Right lobe of liver (tissue), 4 donors: ENCODE data around the gene SLC5A6.

ENCODE experiments used
- POLR2A ChIP-seq: fragments of 450-650 bp; IDR thresholded peaks from one replicate; pipeline ENCODE4 v1.6.1; 2017; ENCODE audit warnings: antibody characterized with exemption, mild to moderate bottlenecking
- TF ChIP-seq, protein P1 (sequence below), 4 donors: fragments of 200-600 bp in 3 of 4; fragments of 450-650 bp in 1 of 4; IDR thresholded peaks; one replicate each; pipeline versions ENCODE4 v1.5.1 to v1.8.0; 2016 to 2022; ENCODE audit warnings: antibody characterized with exemption in 4 of 4, mild to moderate bottlenecking in 2 of 4
- donor health status: DM: no; HTN: no; CAD: no.
- donor health status: DM: no; HTN: no; CAD: no.
- donor health status: DM: no; HTN: yes; CAD: no.

DNA sequence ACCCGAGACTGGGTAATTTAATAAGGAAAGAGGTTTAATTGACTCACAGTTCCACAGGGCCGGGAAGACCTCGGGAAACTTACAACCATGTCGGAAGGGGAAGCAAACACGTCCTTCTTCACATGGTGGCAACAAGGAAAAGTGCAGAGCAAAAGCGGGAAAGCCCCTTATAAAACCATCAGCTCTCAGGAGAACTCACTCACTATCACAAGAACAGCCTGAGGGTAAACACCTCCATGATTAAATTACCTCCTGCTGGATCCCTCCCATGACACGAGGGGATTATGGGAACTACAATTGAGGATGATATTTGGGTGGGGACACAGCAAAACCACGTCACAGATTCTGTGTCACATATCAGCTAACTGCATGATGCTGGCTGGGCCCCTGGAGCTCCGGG lies 51.9 kb downstream of the SLC5A6 start:
- TF ChIP-seq, protein P1, sequence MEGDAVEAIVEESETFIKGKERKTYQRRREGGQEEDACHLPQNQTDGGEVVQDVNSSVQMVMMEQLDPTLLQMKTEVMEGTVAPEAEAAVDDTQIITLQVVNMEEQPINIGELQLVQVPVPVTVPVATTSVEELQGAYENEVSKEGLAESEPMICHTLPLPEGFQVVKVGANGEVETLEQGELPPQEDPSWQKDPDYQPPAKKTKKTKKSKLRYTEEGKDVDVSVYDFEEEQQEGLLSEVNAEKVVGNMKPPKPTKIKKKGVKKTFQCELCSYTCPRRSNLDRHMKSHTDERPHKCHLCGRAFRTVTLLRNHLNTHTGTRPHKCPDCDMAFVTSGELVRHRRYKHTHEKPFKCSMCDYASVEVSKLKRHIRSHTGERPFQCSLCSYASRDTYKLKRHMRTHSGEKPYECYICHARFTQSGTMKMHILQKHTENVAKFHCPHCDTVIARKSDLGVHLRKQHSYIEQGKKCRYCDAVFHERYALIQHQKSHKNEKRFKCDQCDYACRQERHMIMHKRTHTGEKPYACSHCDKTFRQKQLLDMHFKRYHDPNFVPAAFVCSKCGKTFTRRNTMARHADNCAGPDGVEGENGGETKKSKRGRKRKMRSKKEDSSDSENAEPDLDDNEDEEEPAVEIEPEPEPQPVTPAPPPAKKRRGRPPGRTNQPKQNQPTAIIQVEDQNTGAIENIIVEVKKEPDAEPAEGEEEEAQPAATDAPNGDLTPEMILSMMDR (IDR thresholded peaks at IDR 0.05), result no peak
- TF ChIP-seq POLR2A, result no peak
